PC-3 (cell line): ENCODE results near the gene NNT. TPM values are rescaled to one million over a fixed set of nuclear protein-coding genes. Genes with fewer than 3 reads are reported as not detected.
"Not testable (repeated sequence)": the region's sequence is repeated elsewhere in the genome, so short reads cannot be mapped to it uniquely, and the experiment has no call there.

Experiments used
- ATAC-seq: fragments of 200-7000 bp; cut with Tn5 transposase; 2 replicates; pipeline ENCODE4 v1.9.1; 2020; ENCODE audit warnings: mild to moderate bottlenecking, moderate library complexity
- BruUV-seq: library from RNA; stranded (reverse); fragments of 400-500 nt; replicated peaks from 2 replicates; lab custom pipeline; 2021; lab: Mats Ljungman, UMichigan
- CTCF ChIA-PET: fragments of 300-600 bp; sonication (Branson Sonifier 250); formaldehyde crosslinking; loops from one replicate; lab custom pipeline; 2022; ENCODE audit warnings: antibody characterized with exemption; lab: Charles Lee
- POLR2A ChIA-PET: fragments of 300-600 bp; sonication (Branson Sonifier 250); formaldehyde crosslinking; loops from one replicate; lab custom pipeline; 2022; ENCODE audit warnings: antibody characterized with exemption; ENCODE audit not compliant: unreplicated experiment; lab: Charles Lee
- DNase-seq: peaks from one replicate; pipeline ENCODE4 v3.0.0-alpha.2; 2015
- H2AFZ ChIP-seq: fragments of 300-600 bp; sonication (generic); 2 replicates; pipeline ENCODE4 v1.6.0; 2016; ENCODE audit warnings: antibody characterized with exemption, low read length
- H3F3A ChIP-seq: fragments of 300-600 bp; sonication (generic); one replicate; pipeline ENCODE4 v1.6.0; 2017; ENCODE audit warnings: antibody characterized with exemption, low read length, control low read depth, mild to moderate bottlenecking; ENCODE audit not compliant: unreplicated experiment
- H3K27ac ChIP-seq: fragments of 300-600 bp; sonication (generic); 2 replicates; pipeline ENCODE4 v1.5.1; 2016; ENCODE audit warnings: mild to moderate bottlenecking, low read length
- H3K27me3 ChIP-seq: fragments of 300-600 bp; sonication (generic); 2 replicates; pipeline ENCODE4 v1.6.1; 2016; ENCODE audit warnings: low read length, mixed read lengths
- H3K36me3 ChIP-seq: fragments of 300-600 bp; sonication (generic); 2 replicates; pipeline ENCODE4 v1.6.1; 2016; ENCODE audit warnings: low read depth, mixed run types, low read length, mixed read lengths
- H3K4me1 ChIP-seq: fragments of 300-600 bp; sonication (generic); 2 replicates; pipeline ENCODE4 v1.5.1; 2016; ENCODE audit warnings: low read length; ENCODE audit not compliant: insufficient read depth
- H3K4me2 ChIP-seq: fragments of 300-600 bp; sonication (generic); 2 replicates; pipeline ENCODE4 v1.6.0; 2016; ENCODE audit warnings: low read length
- H3K4me3 ChIP-seq: fragments of 300-600 bp; sonication (generic); 2 replicates; pipeline ENCODE4 v1.5.1; 2016; ENCODE audit warnings: mild to moderate bottlenecking, low read length, mixed read lengths
- H3K79me2 ChIP-seq: fragments of 300-600 bp; sonication (generic); 2 replicates; pipeline ENCODE4 v1.6.1; 2017; ENCODE audit warnings: low read length, mixed read lengths
- H3K9ac ChIP-seq: fragments of 300-600 bp; sonication (generic); 2 replicates; pipeline ENCODE4 v1.6.0; 2016; ENCODE audit warnings: mild to moderate bottlenecking, low read length
- H3K9me2 ChIP-seq: fragments of 300-600 bp; sonication (generic); replicated peaks from 2 replicates; pipeline ENCODE4 v1.6.1; 2016; ENCODE audit warnings: mixed run types, low read length, mixed read lengths
- H3K9me3 ChIP-seq: fragments of 300-600 bp; sonication (generic); 2 replicates; pipeline ENCODE4 v1.6.1; 2016; ENCODE audit warnings: low read length, mixed read lengths
- H4K20me1 ChIP-seq: fragments of 300-600 bp; sonication (generic); 2 replicates; pipeline ENCODE4 v1.6.1; 2016; ENCODE audit warnings: low read length, mixed read lengths
- CTCF ChIP-seq: fragments of 300-600 bp; sonication (generic); conservative IDR thresholded peaks from 2 replicates; pipeline ENCODE4 v1.5.1; 2017; ENCODE audit warnings: antibody characterized with exemption, low read depth, mild to moderate bottlenecking, low read length
- EZH2 ChIP-seq: fragments of 300-600 bp; sonication (generic); IDR thresholded peaks from one replicate; pipeline ENCODE4 v1.6.1; 2017; ENCODE audit warnings: antibody characterized with exemption, mild to moderate bottlenecking, low read length; ENCODE audit not compliant: unreplicated experiment
- EZH2phosphoT487 ChIP-seq: fragments of 300-600 bp; sonication (generic); IDR thresholded peaks from 2 replicates; pipeline ENCODE4 v1.6.1; 2018; ENCODE audit warnings: mild to moderate bottlenecking, antibody characterized with exemption, low read length, borderline replicate concordance
- intact Hi-C: fragments of 100-400 bp; cut with micrococcal nuclease; formaldehyde crosslinking; loops from 2 replicates; pipeline ENCODE4 v1.9.0; 2023
- total RNA-seq: library from RNA; depleted of rRNA; stranded (reverse); fragments of >200 nt; gene quantifications from 2 replicates; pipeline ENCODE4 v1.2.3, GENCODE V29; 2014

The NNT gene
- total RNA-seq, 1 experiment from 2014 or later = 15.6 TPM

- 0 out of 2 replicates have a peak, but pooled peaks cover 3% of the 10 kb centered on the region for H3K9me3 ChIP-seq
- ATAC-seq (no peak), DNase-seq (no peak)
- H4K20me1 ChIP-seq = no peaks in the 10 kb centered on the region
- H3K79me2 ChIP-seq = no peaks in the 10 kb centered on the region
- H3K9me2 ChIP-seq = no peaks in the 10 kb centered on the region
- no peak overlapping the region for H2AFZ ChIP-seq
- CTCF ChIA-PET = no interaction called here
- POLR2A ChIA-PET = no interaction called here
- H3F3A ChIP-seq = no peaks in the 10 kb centered on the region
- no peak overlapping the region for H3K9ac ChIP-seq
- H3K27me3 ChIP-seq = no peaks in the 10 kb centered on the region
- no peaks in the 10 kb centered on the region for H3K36me3 ChIP-seq
- H3K4me1 ChIP-seq = no peaks in the 10 kb centered on the region
- no TSS peak for BruUV-seq
- H3K27ac ChIP-seq = no peak overlapping the region
- intact Hi-C loops = no loop called here
- no peak overlapping the region for H3K4me2 ChIP-seq
- TF ChIP-seq CTCF (no peak), EZH2 (no peak), EZH2phosphoT487 (no peak)
- no peak overlapping the region for H3K4me3 ChIP-seq
These were observed 91.0 kb downstream of the NNT start for GRCh38 chr5:43694027-43694426.

GRCh38 chr5:43696444-43696843, 93.5 kb downstream of the NNT start:
- H3K9me2 ChIP-seq = not testable (repeated sequence)

GRCh38 chr5:43699910-43700309, 96.9 kb downstream of the NNT start:
- no peaks in the 10 kb centered on the region for H3K79me2 ChIP-seq
- BruUV-seq = no TSS peak
- H3K9me2 ChIP-seq = no peaks in the 10 kb centered on the region
- no peak overlapping the region for H3K4me2 ChIP-seq
- POLR2A ChIA-PET = no interaction called here
- H3K27ac ChIP-seq = no peak overlapping the region
- no peak for ATAC-seq
- no peaks in the 10 kb centered on the region for H4K20me1 ChIP-seq
- no peak overlapping the region for H3K9ac ChIP-seq
- DNase-seq = no peak
- 0 out of 2 replicates have a peak, but pooled peaks cover 3% of the 10 kb centered on the region for H3K9me3 ChIP-seq
- intact Hi-C loops = no loop called here
- H3K27me3 ChIP-seq = no peaks in the 10 kb centered on the region
- CTCF ChIA-PET = interaction anchor here (0.6 kb wide), 1 partner anchor 632 kb away, joined by 10 read pairs; no protein-coding TSS in a partner anchor
- no peaks in the 10 kb centered on the region for H3F3A ChIP-seq
- H3K36me3 ChIP-seq = no peaks in the 10 kb centered on the region
- H3K4me1 ChIP-seq = no peaks in the 10 kb centered on the region
- no peak for TF ChIP-seq CTCF
- TF ChIP-seq EZH2phosphoT487 = no peak
- no peak for TF ChIP-seq EZH2
- no peak overlapping the region for H3K4me3 ChIP-seq
- H2AFZ ChIP-seq = no peak overlapping the region

More at GRCh38 chr5:43696444-43696843, 93.5 kb downstream of the NNT start:
- H3K4me3 ChIP-seq, intact Hi-C loops, H3K36me3 ChIP-seq, POLR2A ChIA-PET, CTCF ChIA-PET, H3K79me2 ChIP-seq, ATAC-seq, H3K4me2 ChIP-seq, H3K4me1 ChIP-seq, DNase-seq, H4K20me1 ChIP-seq, H3K27me3 ChIP-seq, BruUV-seq, H3K9me3 ChIP-seq, H3F3A ChIP-seq, H3K9ac ChIP-seq, H2AFZ ChIP-seq, H3K27ac ChIP-seq: not testable (repeated sequence)
